ENCODE data around the gene GALK1. TPM values are rescaled to one million over a fixed set of nuclear protein-coding genes. Genes with fewer than 3 reads are reported as not detected.
A peak's percentile ranks its signal among the peaks of the same experiment; 100 is the strongest.

Gene GALK1
- total and polyA plus RNA-seq, 2 of the 13 experiments (the other 11 are each of a cell fraction or from before 2014, with no cell fraction given), result 59.9 to 93.6 TPM

DNA sequence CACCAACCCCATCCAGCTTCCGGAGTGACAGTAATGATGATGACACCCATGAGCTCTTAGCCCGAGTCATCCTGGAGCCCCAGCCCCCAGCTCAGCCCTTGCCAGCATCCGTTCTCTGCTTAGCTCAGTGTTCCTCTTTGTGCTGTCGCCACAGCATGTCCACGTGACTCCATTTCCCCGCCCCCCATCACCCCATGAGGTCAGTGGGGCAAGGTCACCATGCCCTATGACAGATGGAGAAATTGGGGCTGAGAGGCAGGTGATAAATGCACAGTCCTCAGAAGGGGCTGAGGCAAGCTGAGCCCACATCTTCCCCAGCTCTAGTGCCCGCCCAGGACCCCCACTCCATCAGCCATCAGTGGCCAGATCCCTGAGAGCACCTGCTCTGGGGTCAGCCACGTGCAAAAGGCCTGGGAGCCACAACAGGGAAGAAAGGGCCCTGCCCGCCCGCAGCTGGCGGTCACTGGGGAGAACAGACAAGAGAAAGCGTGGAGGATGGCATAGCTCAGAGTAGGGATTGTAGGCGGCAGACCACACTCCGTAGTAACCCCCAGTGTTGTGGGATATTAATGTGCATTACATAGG lies 26.7 kb downstream of the GALK1 start (continued):
- TF ChIP-seq, protein P1, sequence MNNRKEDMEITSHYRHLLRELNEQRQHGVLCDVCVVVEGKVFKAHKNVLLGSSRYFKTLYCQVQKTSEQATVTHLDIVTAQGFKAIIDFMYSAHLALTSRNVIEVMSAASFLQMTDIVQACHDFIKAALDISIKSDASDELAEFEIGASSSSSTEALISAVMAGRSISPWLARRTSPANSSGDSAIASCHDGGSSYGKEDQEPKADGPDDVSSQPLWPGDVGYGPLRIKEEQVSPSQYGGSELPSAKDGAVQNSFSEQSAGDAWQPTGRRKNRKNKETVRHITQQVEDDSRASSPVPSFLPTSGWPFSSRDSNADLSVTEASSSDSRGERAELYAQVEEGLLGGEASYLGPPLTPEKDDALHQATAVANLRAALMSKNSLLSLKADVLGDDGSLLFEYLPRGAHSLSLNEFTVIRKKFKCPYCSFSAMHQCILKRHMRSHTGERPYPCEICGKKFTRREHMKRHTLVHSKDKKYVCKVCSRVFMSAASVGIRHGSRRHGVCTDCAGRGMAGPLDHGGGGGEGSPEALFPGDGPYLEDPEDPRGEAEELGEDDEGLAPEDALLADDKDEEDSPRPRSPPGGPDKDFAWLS (CRISPR knock-in tag; IDR thresholded peaks at IDR 0.05; ENCODE audit: borderline replicate concordance), result no peak
- TF ChIP-seq ZFP36L2 (CRISPR knock-in tag; IDR thresholded peaks at IDR 0.05) (no peak), ZNF207 (IDR thresholded peaks at IDR 0.05; ENCODE audit: borderline replicate concordance) (no peak), CREM (IDR thresholded peaks at IDR 0.05) (no peak), CREM (CRISPR knock-in tag; IDR thresholded peaks at IDR 0.05) (no peak), SKI (IDR thresholded peaks at IDR 0.05; ENCODE audit: partially characterized antibody) (peak; percentile 27), KAT7 (CRISPR knock-in tag; IDR thresholded peaks at IDR 0.05; ENCODE audit: borderline replicate concordance) (no peak), REL (CRISPR knock-in tag; conservative IDR thresholded peaks at IDR 0.05) (no peak), HDAC2 (CRISPR knock-in tag; IDR thresholded peaks at IDR 0.05) (0 out of 2 replicates have a peak, but pooled peaks have one; percentile 27), ZNF558 (CRISPR knock-in tag; IDR thresholded peaks at IDR 0.05; ENCODE audit: borderline replicate concordance) (no peak), CHD2 (IDR thresholded peaks at IDR 0.05; ENCODE audit: low read depth, low read length) (no peak), HMG20B (CRISPR knock-in tag; conservative IDR thresholded peaks at IDR 0.05) (no peak), ZNF615 (CRISPR knock-in tag; IDR thresholded peaks at IDR 0.05; ENCODE audit: borderline replicate concordance) (no peak)
- TF ChIP-seq, protein P2, sequence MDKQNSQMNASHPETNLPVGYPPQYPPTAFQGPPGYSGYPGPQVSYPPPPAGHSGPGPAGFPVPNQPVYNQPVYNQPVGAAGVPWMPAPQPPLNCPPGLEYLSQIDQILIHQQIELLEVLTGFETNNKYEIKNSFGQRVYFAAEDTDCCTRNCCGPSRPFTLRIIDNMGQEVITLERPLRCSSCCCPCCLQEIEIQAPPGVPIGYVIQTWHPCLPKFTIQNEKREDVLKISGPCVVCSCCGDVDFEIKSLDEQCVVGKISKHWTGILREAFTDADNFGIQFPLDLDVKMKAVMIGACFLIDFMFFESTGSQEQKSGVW (CRISPR knock-in tag; IDR thresholded peaks at IDR 0.05; ENCODE audit: borderline replicate concordance), result no peak
- TF ChIP-seq, protein P3, sequence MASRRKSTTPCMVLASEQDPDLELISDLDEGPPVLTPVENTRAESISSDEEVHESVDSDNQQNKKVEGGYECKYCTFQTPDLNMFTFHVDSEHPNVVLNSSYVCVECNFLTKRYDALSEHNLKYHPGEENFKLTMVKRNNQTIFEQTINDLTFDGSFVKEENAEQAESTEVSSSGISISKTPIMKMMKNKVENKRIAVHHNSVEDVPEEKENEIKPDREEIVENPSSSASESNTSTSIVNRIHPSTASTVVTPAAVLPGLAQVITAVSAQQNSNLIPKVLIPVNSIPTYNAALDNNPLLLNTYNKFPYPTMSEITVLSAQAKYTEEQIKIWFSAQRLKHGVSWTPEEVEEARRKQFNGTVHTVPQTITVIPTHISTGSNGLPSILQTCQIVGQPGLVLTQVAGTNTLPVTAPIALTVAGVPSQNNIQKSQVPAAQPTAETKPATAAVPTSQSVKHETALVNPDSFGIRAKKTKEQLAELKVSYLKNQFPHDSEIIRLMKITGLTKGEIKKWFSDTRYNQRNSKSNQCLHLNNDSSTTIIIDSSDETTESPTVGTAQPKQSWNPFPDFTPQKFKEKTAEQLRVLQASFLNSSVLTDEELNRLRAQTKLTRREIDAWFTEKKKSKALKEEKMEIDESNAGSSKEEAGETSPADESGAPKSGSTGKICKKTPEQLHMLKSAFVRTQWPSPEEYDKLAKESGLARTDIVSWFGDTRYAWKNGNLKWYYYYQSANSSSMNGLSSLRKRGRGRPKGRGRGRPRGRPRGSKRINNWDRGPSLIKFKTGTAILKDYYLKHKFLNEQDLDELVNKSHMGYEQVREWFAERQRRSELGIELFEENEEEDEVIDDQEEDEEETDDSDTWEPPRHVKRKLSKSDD (CRISPR knock-in tag; IDR thresholded peaks at IDR 0.05; ENCODE audit: low read depth), result no peak
- TF ChIP-seq, protein P4, sequence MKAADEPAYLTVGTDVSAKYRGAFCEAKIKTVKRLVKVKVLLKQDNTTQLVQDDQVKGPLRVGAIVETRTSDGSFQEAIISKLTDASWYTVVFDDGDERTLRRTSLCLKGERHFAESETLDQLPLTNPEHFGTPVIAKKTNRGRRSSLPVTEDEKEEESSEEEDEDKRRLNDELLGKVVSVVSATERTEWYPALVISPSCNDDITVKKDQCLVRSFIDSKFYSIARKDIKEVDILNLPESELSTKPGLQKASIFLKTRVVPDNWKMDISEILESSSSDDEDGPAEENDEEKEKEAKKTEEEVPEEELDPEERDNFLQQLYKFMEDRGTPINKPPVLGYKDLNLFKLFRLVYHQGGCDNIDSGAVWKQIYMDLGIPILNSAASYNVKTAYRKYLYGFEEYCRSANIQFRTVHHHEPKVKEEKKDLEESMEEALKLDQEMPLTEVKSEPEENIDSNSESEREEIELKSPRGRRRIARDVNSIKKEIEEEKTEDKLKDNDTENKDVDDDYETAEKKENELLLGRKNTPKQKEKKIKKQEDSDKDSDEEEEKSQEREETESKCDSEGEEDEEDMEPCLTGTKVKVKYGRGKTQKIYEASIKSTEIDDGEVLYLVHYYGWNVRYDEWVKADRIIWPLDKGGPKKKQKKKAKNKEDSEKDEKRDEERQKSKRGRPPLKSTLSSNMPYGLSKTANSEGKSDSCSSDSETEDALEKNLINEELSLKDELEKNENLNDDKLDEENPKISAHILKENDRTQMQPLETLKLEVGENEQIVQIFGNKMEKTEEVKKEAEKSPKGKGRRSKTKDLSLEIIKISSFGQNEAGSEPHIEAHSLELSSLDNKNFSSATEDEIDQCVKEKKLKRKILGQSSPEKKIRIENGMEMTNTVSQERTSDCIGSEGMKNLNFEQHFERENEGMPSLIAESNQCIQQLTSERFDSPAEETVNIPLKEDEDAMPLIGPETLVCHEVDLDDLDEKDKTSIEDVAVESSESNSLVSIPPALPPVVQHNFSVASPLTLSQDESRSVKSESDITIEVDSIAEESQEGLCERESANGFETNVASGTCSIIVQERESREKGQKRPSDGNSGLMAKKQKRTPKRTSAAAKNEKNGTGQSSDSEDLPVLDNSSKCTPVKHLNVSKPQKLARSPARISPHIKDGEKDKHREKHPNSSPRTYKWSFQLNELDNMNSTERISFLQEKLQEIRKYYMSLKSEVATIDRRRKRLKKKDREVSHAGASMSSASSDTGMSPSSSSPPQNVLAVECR (CRISPR knock-in tag; IDR thresholded peaks at IDR 0.05; ENCODE audit: borderline replicate concordance), result peak; percentile 54; the same call in 1 of the 2 replicates
- TF ChIP-seq, protein P5, sequence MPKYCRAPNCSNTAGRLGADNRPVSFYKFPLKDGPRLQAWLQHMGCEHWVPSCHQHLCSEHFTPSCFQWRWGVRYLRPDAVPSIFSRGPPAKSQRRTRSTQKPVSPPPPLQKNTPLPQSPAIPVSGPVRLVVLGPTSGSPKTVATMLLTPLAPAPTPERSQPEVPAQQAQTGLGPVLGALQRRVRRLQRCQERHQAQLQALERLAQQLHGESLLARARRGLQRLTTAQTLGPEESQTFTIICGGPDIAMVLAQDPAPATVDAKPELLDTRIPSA (CRISPR knock-in tag; IDR thresholded peaks at IDR 0.05; ENCODE audit: borderline replicate concordance), result no peak
- TF ChIP-seq, protein P6, sequence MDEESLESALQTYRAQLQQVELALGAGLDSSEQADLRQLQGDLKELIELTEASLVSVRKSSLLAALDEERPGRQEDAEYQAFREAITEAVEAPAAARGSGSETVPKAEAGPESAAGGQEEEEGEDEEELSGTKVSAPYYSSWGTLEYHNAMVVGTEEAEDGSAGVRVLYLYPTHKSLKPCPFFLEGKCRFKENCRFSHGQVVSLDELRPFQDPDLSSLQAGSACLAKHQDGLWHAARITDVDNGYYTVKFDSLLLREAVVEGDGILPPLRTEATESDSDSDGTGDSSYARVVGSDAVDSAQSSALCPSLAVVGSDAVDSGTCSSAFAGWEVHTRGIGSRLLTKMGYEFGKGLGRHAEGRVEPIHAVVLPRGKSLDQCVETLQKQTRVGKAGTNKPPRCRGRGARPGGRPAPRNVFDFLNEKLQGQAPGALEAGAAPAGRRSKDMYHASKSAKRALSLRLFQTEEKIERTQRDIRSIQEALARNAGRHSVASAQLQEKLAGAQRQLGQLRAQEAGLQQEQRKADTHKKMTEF (CRISPR knock-in tag; IDR thresholded peaks at IDR 0.05), result peak; percentile 53; the same call in 1 of the 2 replicates

Measured in HepG2 (cell line).